ENCODE results near the gene APBA2. TPM values are rescaled to one million over a fixed set of nuclear protein-coding genes. Genes with fewer than 3 reads are reported as not detected.

The APBA2 gene
- total RNA-seq, 4 donors from 2014 or later = 1.3 to 7.0 (median 2.4) TPM

Other genes with a start within 250 kb of the APBA2 start
- gene GOLGA8M, start 173.6 kb upstream of the APBA2 start, total RNA-seq = not detected
- gene GOLGA6L7, start 37.3 kb upstream of the APBA2 start, total RNA-seq = not detected